SK-N-SH treated with all-trans-retinoic acid at 6 μM for 48 hours (cell line): ENCODE results near the gene R3HDM2.

ENCODE experiments used
- CREB5 ChIP-seq: fragments of 250-450 bp; sonication (Bioruptor Pico); IDR thresholded peaks from 2 replicates; pipeline ENCODE4 v1.5.1; 2020; ENCODE audit warnings: low read depth, mild to moderate bottlenecking, moderate library complexity
- CSDC2 ChIP-seq: fragments of 250-450 bp; sonication (Bioruptor Pico); IDR thresholded peaks from 2 replicates; pipeline ENCODE4 v1.5.0; 2020; ENCODE audit warnings: mild to moderate bottlenecking, moderate library complexity
- CSRNP3 ChIP-seq: fragments of 250-450 bp; sonication (Bioruptor Pico); IDR thresholded peaks from 2 replicates; pipeline ENCODE4 v1.5.1; 2021; ENCODE audit warnings: mild to moderate bottlenecking, moderate library complexity
- ESRRG ChIP-seq: fragments of 250-450 bp; sonication (Bioruptor Pico); IDR thresholded peaks from 2 replicates; pipeline ENCODE4 v1.6.1; 2021; ENCODE audit warnings: mild to moderate bottlenecking
- GLIS3 ChIP-seq: fragments of 250-450 bp; sonication (Bioruptor Pico); IDR thresholded peaks from 2 replicates; pipeline ENCODE4 v1.5.0; 2020; ENCODE audit warnings: mild to moderate bottlenecking, moderate library complexity
- ISL1 ChIP-seq: fragments of 250-450 bp; sonication (Bioruptor Pico); IDR thresholded peaks from 2 replicates; pipeline ENCODE4 v2.1.2; 2022; ENCODE audit warnings: mild to moderate bottlenecking, moderate library complexity
- OSR1 ChIP-seq: fragments of 250-450 bp; sonication (Bioruptor Pico); IDR thresholded peaks from 2 replicates; pipeline ENCODE4 v1.8.0; 2022; ENCODE audit warnings: moderate library complexity, mild to moderate bottlenecking, inconsistent platforms
- PATZ1 ChIP-seq: fragments of 250-450 bp; sonication (Bioruptor Pico); IDR thresholded peaks from 2 replicates; pipeline ENCODE4 v1.8.0; 2020; ENCODE audit warnings: mild to moderate bottlenecking, moderate library complexity, borderline replicate concordance
- PPARA ChIP-seq: fragments of 250-450 bp; sonication (Bioruptor Pico); IDR thresholded peaks from 2 replicates; pipeline ENCODE4 v1.5.0; 2020; ENCODE audit warnings: mild to moderate bottlenecking, borderline replicate concordance
- ZFP3 ChIP-seq: fragments of 250-450 bp; sonication (Bioruptor Pico); IDR thresholded peaks from 2 replicates; pipeline ENCODE4 v1.5.0; 2020; ENCODE audit warnings: mild to moderate bottlenecking, moderate library complexity
- ZFP30 ChIP-seq: fragments of 450-650 bp; formaldehyde crosslinking; IDR thresholded peaks from 2 replicates; pipeline ENCODE4 v1.5.0; 2022; ENCODE audit warnings: mild to moderate bottlenecking, moderate library complexity
- ZNF8 ChIP-seq: fragments of 450-650 bp; formaldehyde crosslinking; IDR thresholded peaks from 2 replicates; pipeline ENCODE4 v1.5.0; 2020; ENCODE audit warnings: mild to moderate bottlenecking, moderate library complexity

DNA sequence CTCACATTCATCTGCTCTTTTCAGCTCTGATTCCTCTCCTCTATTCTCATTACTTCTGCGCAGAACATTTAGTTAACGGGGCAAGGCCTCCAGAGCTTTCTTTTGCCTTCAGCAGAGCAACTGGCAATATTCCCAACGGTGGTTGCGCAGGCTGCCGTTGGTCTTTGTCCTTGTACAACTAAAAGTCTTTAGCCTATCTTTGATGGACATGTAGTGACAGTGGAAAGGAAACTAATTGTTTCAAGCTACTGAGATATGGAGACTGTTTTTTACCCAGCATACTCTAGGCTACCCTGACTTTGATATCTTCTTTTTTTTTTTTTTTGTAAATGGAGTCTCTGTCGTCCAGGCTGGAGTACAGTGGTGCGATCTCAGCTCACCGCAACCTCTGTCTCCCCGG is 12.6 kb downstream of the R3HDM2 start:
- no peak for TF ChIP-seq PPARA (CRISPR knock-in tag)
- TF ChIP-seq ZFP30 = no peak
- TF ChIP-seq GLIS3 (CRISPR knock-in tag) = no peak
- no peak for TF ChIP-seq ZNF8
- TF ChIP-seq ZFP3 (CRISPR knock-in tag) = no peak
- no peak for TF ChIP-seq PATZ1 (CRISPR knock-in tag)
- no peak for TF ChIP-seq OSR1 (CRISPR knock-in tag)
- no peak for TF ChIP-seq ESRRG
- no peak for TF ChIP-seq CSRNP3
- TF ChIP-seq ISL1 = no peak
- TF ChIP-seq CSDC2 (CRISPR knock-in tag) = no peak
- TF ChIP-seq CREB5 (CRISPR knock-in tag) = no peak
